NCI-H446 (cell line): Measurements from ENCODE around the gene PDCD1.
"Not testable (repeated sequence)": the region's sequence is repeated elsewhere in the genome, so short reads cannot be mapped to it uniquely, and the experiment has no call there.

Experiments
- DNase-seq, 2 experiments: peaks; one replicate each; lab custom pipeline; 2025; lab: John Stamatoyannopoulos, UW

Gene PDCD1

GRCh38 chr2:241858206-241859016 lies at the start of gene PDCD1:
Gene PDCD1, minus strand, starts transcription at chr2:241858894. Its CDS starts 56 bp downstream, at chr2:241858838.
- no peak for DNase-seq

- not testable (repeated sequence) for DNase-seq
These were observed 49.1 kb upstream of the PDCD1 start for GRCh38 chr2:241907831-241908230.

- DNase-seq = no peak
These were observed 48.3 kb upstream of the PDCD1 start for GRCh38 chr2:241906826-241907570.

GRCh38 chr2:241906378-241906770 lies 47.7 kb upstream of the PDCD1 start:
- not testable (repeated sequence) for DNase-seq

GRCh38 chr2:241905716-241906377 lies 47.2 kb upstream of the PDCD1 start:
- no peak for DNase-seq

- DNase-seq = no peak
These were observed 46.4 kb upstream of the PDCD1 start for GRCh38 chr2:241904791-241905710.

- DNase-seq = no peak
These were observed 45.5 kb upstream of the PDCD1 start for GRCh38 chr2:241904011-241904718.

GRCh38 chr2:241903121-241904010 lies 44.7 kb upstream of the PDCD1 start:
- DNase-seq = no peak

- DNase-seq = no peak
These were observed 43.8 kb upstream of the PDCD1 start for GRCh38 chr2:241902357-241902991.

- DNase-seq = no peak
These were observed 43.0 kb upstream of the PDCD1 start for GRCh38 chr2:241901500-241902351.

- no peak for DNase-seq
These were observed 42.3 kb upstream of the PDCD1 start for GRCh38 chr2:241901018-241901380.

GRCh38 chr2:241900251-241901017 lies 41.7 kb upstream of the PDCD1 start:
- DNase-seq = no peak

- no peak for DNase-seq
These were observed 40.0 kb upstream of the PDCD1 start for GRCh38 chr2:241898463-241899270.

- no peak for DNase-seq
These were observed 38.7 kb upstream of the PDCD1 start for GRCh38 chr2:241897231-241897916.

GRCh38 chr2:241896746-241897201 lies 38.1 kb upstream of the PDCD1 start:
- no peak for DNase-seq
